SK-N-SH (cell line): ENCODE results near the gene SLX4IP. TPM values are rescaled to one million over a fixed set of nuclear protein-coding genes. Genes with fewer than 3 reads are reported as not detected.
A peak's percentile ranks its signal among the peaks of the same experiment; 100 is the strongest.

Source experiments
- CTCF ChIA-PET: fragments of 300-600, 350-600 bp; formaldehyde crosslinking; extraction: SDS; loops from one replicate; lab custom pipeline; 2021; lab: Yijun Ruan, JAX
- POLR2A ChIA-PET: fragments of 350-600 bp; sonication (Branson Sonifier 250); formaldehyde crosslinking; extraction: SDS; loops from one replicate; lab custom pipeline; 2020; ENCODE audit warnings: antibody characterized with exemption, inconsistent platforms; lab: Yijun Ruan, JAX
- DNase-seq: peaks from one replicate; pipeline ENCODE4 v3.0.0; 2012
- H2AFZ ChIP-seq: fragments of 200-600 bp; sonication (generic); 2 replicates; pipeline ENCODE4 v1.8.1; 2016; ENCODE audit warnings: antibody characterized with exemption, mild to moderate bottlenecking, low read depth
- H3F3A ChIP-seq: fragments of 200-600 bp; sonication (generic); replicated peaks from 2 replicates; pipeline ENCODE3; 2016; ENCODE audit warnings: antibody characterized with exemption, mild to moderate bottlenecking; ENCODE audit not compliant: insufficient read depth
- H3K27ac ChIP-seq, 2 experiments: fragments of 200-500 bp in 1 of 2; fragments of 200-600 bp in 1 of 2; sonication (Bioruptor generic) in 1 of 2; sonication (generic), shearing (Covaris generic) in 1 of 2; 2 replicates each; pipeline versions ENCODE4 v1.5.1 to v1.6.1; 2014 to 2016; ENCODE audit warnings: low read depth in 2 of 2, inconsistent platforms in 1 of 2, low read length in 1 of 2, mild to moderate bottlenecking in 1 of 2, mixed read lengths in 1 of 2
- H3K27me3 ChIP-seq: fragments of 200-600 bp; sonication (generic), shearing (Covaris generic); 2 replicates; pipeline ENCODE4 v1.6.1; 2016; ENCODE audit warnings: mixed run types; ENCODE audit not compliant: insufficient read depth
- H3K36me3 ChIP-seq, 2 experiments: fragments of 200-500 bp in 1 of 2; fragments of 200-600 bp in 1 of 2; sonication (Bioruptor generic) in 1 of 2; sonication (generic) in 1 of 2; replicated peaks in 1 of 2; 2 replicates each; pipeline versions ENCODE3 to v1.5.1; 2014 to 2016; ENCODE audit warnings: low read length in 1 of 2, mild to moderate bottlenecking in 1 of 2; ENCODE audit not compliant: insufficient read depth in 2 of 2, control insufficient read depth in 1 of 2
- H3K4me1 ChIP-seq, 2 experiments: fragments of 200-500 bp in 1 of 2; fragments of 200-600 bp in 1 of 2; sonication (Bioruptor generic) in 1 of 2; sonication (generic), shearing (Covaris generic) in 1 of 2; 2 replicates each; pipeline versions ENCODE4 v1.5.1 to v1.6.1; 2014 to 2016; ENCODE audit warnings: low read depth in 1 of 2, low read length in 1 of 2, mixed run types in 1 of 2; ENCODE audit not compliant: insufficient read depth in 2 of 2, control insufficient read depth in 1 of 2
- H3K4me2 ChIP-seq: fragments of 200-600 bp; sonication (generic), shearing (Covaris generic); 2 replicates; pipeline ENCODE4 v1.6.1; 2017; ENCODE audit warnings: mixed run types
- H3K4me3 ChIP-seq, 2 experiments: fragments of 200-500 bp in 1 of 2; fragments of 200-600 bp in 1 of 2; sonication (Bioruptor generic) in 1 of 2; sonication (generic), shearing (Covaris generic) in 1 of 2; 2 replicates each; pipeline versions ENCODE4 v1.5.1 to v1.8.1; 2014 to 2016; ENCODE audit warnings: low read depth in 2 of 2, inconsistent platforms in 1 of 2, low read length in 1 of 2, mild to moderate bottlenecking in 1 of 2, mixed read lengths in 1 of 2, moderate library complexity in 1 of 2
- H3K79me2 ChIP-seq: fragments of 200-600 bp; sonication (generic); 2 replicates; pipeline ENCODE4 v1.8.1; 2017; ENCODE audit warnings: mild to moderate bottlenecking; ENCODE audit not compliant: insufficient read depth
- H3K9ac ChIP-seq: fragments of 200-600 bp; sonication (generic); 2 replicates; pipeline ENCODE4 v1.6.1; 2017; ENCODE audit warnings: mixed run types
- H3K9me2 ChIP-seq: fragments of 200-600 bp; sonication (generic); 2 replicates; pipeline ENCODE4 v1.6.1; 2017; ENCODE audit warnings: mixed run types
- H3K9me3 ChIP-seq: fragments of 200-600 bp; sonication (generic); 2 replicates; pipeline ENCODE4 v1.6.1; 2017; ENCODE audit warnings: mixed run types, mild to moderate bottlenecking, moderate library complexity
- H4K20me1 ChIP-seq: fragments of 200-600 bp; sonication (generic); 2 replicates; pipeline ENCODE4 v1.6.1; 2017; ENCODE audit warnings: mild to moderate bottlenecking, mixed run types; ENCODE audit not compliant: insufficient read depth
- EP300 ChIP-seq, 2 experiments: IDR thresholded peaks; 2 replicates each; pipeline versions ENCODE4 v1.4.0 to v1.6.1; 2012; ENCODE audit warnings: borderline replicate concordance in 1 of 2, low read depth in 1 of 2, low read length in 1 of 2
- EZH2phosphoT487 ChIP-seq: fragments of 200-600 bp; sonication (generic); IDR thresholded peaks from 2 replicates; pipeline ENCODE4 v1.6.1; 2017; ENCODE audit warnings: low read depth, mixed run types, mild to moderate bottlenecking, antibody characterized with exemption, moderate library complexity, borderline replicate concordance
- FOSL2 ChIP-seq: IDR thresholded peaks from 2 replicates; pipeline ENCODE4 v1.4.0; 2012; ENCODE audit warnings: low read depth, mild to moderate bottlenecking, moderate library complexity, borderline replicate concordance
- FOXJ3 ChIP-seq: sonication (generic); formaldehyde crosslinking; IDR thresholded peaks from 2 replicates; pipeline ENCODE4 v1.5.1; 2020; ENCODE audit warnings: mild to moderate bottlenecking, missing genetic modification reagents
- GABPA ChIP-seq: IDR thresholded peaks from 2 replicates; pipeline ENCODE4 v1.4.0; 2012; ENCODE audit warnings: low read depth, mild to moderate bottlenecking
- GATA2 ChIP-seq: sonication (generic); formaldehyde crosslinking; IDR thresholded peaks from 2 replicates; pipeline ENCODE4 v1.5.0; 2020; ENCODE audit warnings: mild to moderate bottlenecking, missing genetic modification reagents
- IRF3 ChIP-seq: fragments of 150-350 bp; IDR thresholded peaks from 2 replicates; pipeline ENCODE4 v1.6.1; 2016; ENCODE audit warnings: mild to moderate bottlenecking, low read depth, low read length
- MAX ChIP-seq: IDR thresholded peaks from 2 replicates; pipeline ENCODE4 v1.4.0; 2012; ENCODE audit warnings: low read depth
- MEF2A ChIP-seq: IDR thresholded peaks from 2 replicates; pipeline ENCODE4 v1.4.0; 2012; ENCODE audit warnings: low read depth, borderline replicate concordance
- NFIC ChIP-seq: IDR thresholded peaks from 2 replicates; pipeline ENCODE4 v1.4.0; 2012; ENCODE audit warnings: borderline replicate concordance
- PBX3 ChIP-seq: IDR thresholded peaks from 2 replicates; pipeline ENCODE4; 2012
- POLR2AphosphoS5 ChIP-seq: IDR thresholded peaks from 2 replicates; pipeline ENCODE4 v1.6.1; 2012; ENCODE audit warnings: low read depth, low read length
- RAD21 ChIP-seq: IDR thresholded peaks from 2 replicates; pipeline ENCODE4 v1.6.1; 2012; ENCODE audit warnings: mild to moderate bottlenecking, low read length
- RCOR1 ChIP-seq: fragments of 150-350 bp; IDR thresholded peaks from 2 replicates; pipeline ENCODE4 v1.6.1; 2017; ENCODE audit warnings: antibody characterized with exemption, low read length
- REST ChIP-seq: IDR thresholded peaks from 2 replicates; pipeline ENCODE4 v1.6.1; 2012; ENCODE audit warnings: mild to moderate bottlenecking, low read depth, low read length, moderate library complexity
- USF1 ChIP-seq: IDR thresholded peaks from 2 replicates; pipeline ENCODE4 v1.4.0; 2012; ENCODE audit warnings: low read depth, borderline replicate concordance
- WGBS: methylation state at CpG from one replicate; pipeline ENCODE4 v1.1.6; 2017; ENCODE audit warnings: low lambda C conversion rate; 5-methylcytosine and 5-hydroxymethylcytosine counted together
- polyA plus RNA-seq, 3 experiments: library from polyadenylated mRNA; depleted of rRNA; stranded (reverse); fragments of >200 nt; gene quantifications; 2 replicates each; pipeline ENCODE4 v1.2.3, GENCODE V29; 2012

Gene SLX4IP
- polyA plus RNA-seq, 1 of the 3 experiments (the other 2 are of a cell fraction), result 1.3 TPM

- Histone ChIP-seq H4K20me1 (peaks cover 22% of the 10 kb centered on the region), H3K9me2 (no peaks in the 10 kb centered on the region), H2AFZ (no peak overlapping the region), H3K27me3 (no peaks in the 10 kb centered on the region), H3F3A (peaks cover 26% of the 10 kb centered on the region), H3K79me2 (peaks cover 95% of the 10 kb centered on the region), H3K4me2 (no peak overlapping the region), H3K9me3 (no peaks in the 10 kb centered on the region), H3K4me3 (no peak overlapping the region), H3K27ac (peak overlapping the region in 1 of 2 experiments; percentile 30; a peak in 1 of 4 replicates), H3K4me1 (peaks cover 4 to 21% of the 10 kb centered on the region in 2 experiments; a peak in 3 of 4 replicates), H3K36me3 (peaks cover 10 to 81% of the 10 kb centered on the region in 2 experiments), H3K9ac (no peak overlapping the region)
- DNase-seq, result no peak
- TF ChIP-seq POLR2AphosphoS5, result no peak
- no peak for TF ChIP-seq GATA2 (CRISPR knock-in tag)
- TF ChIP-seq FOSL2, result no peak
- no peak for TF ChIP-seq RCOR1
- no peak for TF ChIP-seq GABPA
- TF ChIP-seq USF1, result no peak
- TF ChIP-seq IRF3, result no peak
- no peak for TF ChIP-seq RAD21
- WGBS, result 86% methylated on average over 12 of the region's 12 CpGs
- CTCF ChIA-PET, result interaction anchor here (0.6 to 1.3 kb wide), 3 partner anchors 10 to 1043 kb away, joined by 3 to 4 read pairs (median 3); no protein-coding TSS in a partner anchor
- POLR2A ChIA-PET, result interaction anchor here (0.6 kb wide), 1 partner anchor 136 kb away, joined by 3 read pairs; no protein-coding TSS in a partner anchor
Observed at GRCh38 chr20:10659651-10660601, 224.8 kb downstream of the SLX4IP start.

GRCh38 chr20:10660661-10661060 lies 225.6 kb downstream of the SLX4IP start:
- peaks cover 10 to 76% of the 10 kb centered on the region in 2 experiments for H3K36me3 ChIP-seq
- no peaks in the 10 kb centered on the region for H3K27me3 ChIP-seq
- peaks cover 28% of the 10 kb centered on the region for H4K20me1 ChIP-seq
- CTCF ChIA-PET, result interaction anchor here (1.3 kb wide), 1 partner anchor 1044 kb away, joined by 4 read pairs; no protein-coding TSS in a partner anchor
- H3F3A ChIP-seq, result peaks cover 22% of the 10 kb centered on the region
- POLR2A ChIA-PET, result no interaction called here
- no peak overlapping the region for H2AFZ ChIP-seq
- no peak overlapping the region for H3K4me3 ChIP-seq
- peak overlapping the region in 1 of 2 experiments; percentile 30; a peak in 1 of 4 replicates for H3K27ac ChIP-seq
- H3K9me2 ChIP-seq, result no peaks in the 10 kb centered on the region
- no peak for DNase-seq
- WGBS, result 75% methylated on average over 11 of the region's 11 CpGs
- no peak overlapping the region for H3K4me2 ChIP-seq
- H3K4me1 ChIP-seq, result peaks cover 0 to 24% of the 10 kb centered on the region in 2 experiments; a peak in 3 of 4 replicates
- peaks cover 95% of the 10 kb centered on the region for H3K79me2 ChIP-seq
- H3K9me3 ChIP-seq, result no peaks in the 10 kb centered on the region
- no peak overlapping the region for H3K9ac ChIP-seq
- TF ChIP-seq EZH2phosphoT487 (no peak), IRF3 (no peak), MAX (no peak), FOSL2 (no peak), PBX3 (no peak), REST (no peak), MEF2A (no peak), NFIC (no peak), FOXJ3 (CRISPR knock-in tag) (no peak), EP300 (IDR thresholded peaks at IDR 0.05; ENCODE audit: borderline replicate concordance in 1 of 2, low read depth in 1 of 2, low read length in 1 of 2) (no peak)
